SK-N-SH (cell line): ENCODE measurements around the gene RHOT2. TPM values are rescaled to one million over a fixed set of nuclear protein-coding genes. Genes with fewer than 3 reads are reported as not detected.

ENCODE experiments used
- CTCF ChIA-PET: fragments of 300-600, 350-600 bp; formaldehyde crosslinking; extraction: SDS; loops from one replicate; lab custom pipeline; 2021; lab: Yijun Ruan, JAX
- POLR2A ChIA-PET: fragments of 350-600 bp; sonication (Branson Sonifier 250); formaldehyde crosslinking; extraction: SDS; loops from one replicate; lab custom pipeline; 2020; ENCODE audit warnings: antibody characterized with exemption, inconsistent platforms; lab: Yijun Ruan, JAX
- DNase-seq: peaks from one replicate; pipeline ENCODE4 v3.0.0; 2012
- H2AFZ ChIP-seq: fragments of 200-600 bp; sonication (generic); 2 replicates; pipeline ENCODE4 v1.8.1; 2016; ENCODE audit warnings: antibody characterized with exemption, mild to moderate bottlenecking, low read depth
- H3F3A ChIP-seq: fragments of 200-600 bp; sonication (generic); replicated peaks from 2 replicates; pipeline ENCODE3; 2016; ENCODE audit warnings: antibody characterized with exemption, mild to moderate bottlenecking; ENCODE audit not compliant: insufficient read depth
- H3K27ac ChIP-seq, 2 experiments: fragments of 200-500 bp in 1 of 2; fragments of 200-600 bp in 1 of 2; sonication (Bioruptor generic) in 1 of 2; sonication (generic), shearing (Covaris generic) in 1 of 2; 2 replicates each; pipeline versions ENCODE4 v1.5.1 to v1.6.1; 2014 to 2016; ENCODE audit warnings: low read depth in 2 of 2, inconsistent platforms in 1 of 2, low read length in 1 of 2, mild to moderate bottlenecking in 1 of 2, mixed read lengths in 1 of 2
- H3K27me3 ChIP-seq: fragments of 200-600 bp; sonication (generic), shearing (Covaris generic); 2 replicates; pipeline ENCODE4 v1.6.1; 2016; ENCODE audit warnings: mixed run types; ENCODE audit not compliant: insufficient read depth
- H3K36me3 ChIP-seq, 2 experiments: fragments of 200-500 bp in 1 of 2; fragments of 200-600 bp in 1 of 2; sonication (Bioruptor generic) in 1 of 2; sonication (generic) in 1 of 2; replicated peaks in 1 of 2; 2 replicates each; pipeline versions ENCODE3 to v1.5.1; 2014 to 2016; ENCODE audit warnings: low read length in 1 of 2, mild to moderate bottlenecking in 1 of 2; ENCODE audit not compliant: insufficient read depth in 2 of 2, control insufficient read depth in 1 of 2
- H3K4me1 ChIP-seq, 2 experiments: fragments of 200-500 bp in 1 of 2; fragments of 200-600 bp in 1 of 2; sonication (Bioruptor generic) in 1 of 2; sonication (generic), shearing (Covaris generic) in 1 of 2; 2 replicates each; pipeline versions ENCODE4 v1.5.1 to v1.6.1; 2014 to 2016; ENCODE audit warnings: low read depth in 1 of 2, low read length in 1 of 2, mixed run types in 1 of 2; ENCODE audit not compliant: insufficient read depth in 2 of 2, control insufficient read depth in 1 of 2
- H3K4me2 ChIP-seq: fragments of 200-600 bp; sonication (generic), shearing (Covaris generic); 2 replicates; pipeline ENCODE4 v1.6.1; 2017; ENCODE audit warnings: mixed run types
- H3K4me3 ChIP-seq, 2 experiments: fragments of 200-500 bp in 1 of 2; fragments of 200-600 bp in 1 of 2; sonication (Bioruptor generic) in 1 of 2; sonication (generic), shearing (Covaris generic) in 1 of 2; 2 replicates each; pipeline versions ENCODE4 v1.5.1 to v1.8.1; 2014 to 2016; ENCODE audit warnings: low read depth in 2 of 2, inconsistent platforms in 1 of 2, low read length in 1 of 2, mild to moderate bottlenecking in 1 of 2, mixed read lengths in 1 of 2, moderate library complexity in 1 of 2
- H3K79me2 ChIP-seq: fragments of 200-600 bp; sonication (generic); 2 replicates; pipeline ENCODE4 v1.8.1; 2017; ENCODE audit warnings: mild to moderate bottlenecking; ENCODE audit not compliant: insufficient read depth
- H3K9ac ChIP-seq: fragments of 200-600 bp; sonication (generic); 2 replicates; pipeline ENCODE4 v1.6.1; 2017; ENCODE audit warnings: mixed run types
- H3K9me2 ChIP-seq: fragments of 200-600 bp; sonication (generic); 2 replicates; pipeline ENCODE4 v1.6.1; 2017; ENCODE audit warnings: mixed run types
- H3K9me3 ChIP-seq: fragments of 200-600 bp; sonication (generic); 2 replicates; pipeline ENCODE4 v1.6.1; 2017; ENCODE audit warnings: mixed run types, mild to moderate bottlenecking, moderate library complexity
- H4K20me1 ChIP-seq: fragments of 200-600 bp; sonication (generic); 2 replicates; pipeline ENCODE4 v1.6.1; 2017; ENCODE audit warnings: mild to moderate bottlenecking, mixed run types; ENCODE audit not compliant: insufficient read depth
- ELF1 ChIP-seq: IDR thresholded peaks from 2 replicates; pipeline ENCODE4 v1.4.0; 2012
- EP300 ChIP-seq, 2 experiments: IDR thresholded peaks; 2 replicates each; pipeline versions ENCODE4 v1.4.0 to v1.6.1; 2012; ENCODE audit warnings: borderline replicate concordance in 1 of 2, low read depth in 1 of 2, low read length in 1 of 2
- EZH2phosphoT487 ChIP-seq: fragments of 200-600 bp; sonication (generic); IDR thresholded peaks from 2 replicates; pipeline ENCODE4 v1.6.1; 2017; ENCODE audit warnings: low read depth, mixed run types, mild to moderate bottlenecking, antibody characterized with exemption, moderate library complexity, borderline replicate concordance
- FOSL2 ChIP-seq: IDR thresholded peaks from 2 replicates; pipeline ENCODE4 v1.4.0; 2012; ENCODE audit warnings: low read depth, mild to moderate bottlenecking, moderate library complexity, borderline replicate concordance
- FOXJ3 ChIP-seq: sonication (generic); formaldehyde crosslinking; IDR thresholded peaks from 2 replicates; pipeline ENCODE4 v1.5.1; 2020; ENCODE audit warnings: mild to moderate bottlenecking, missing genetic modification reagents
- FOXM1 ChIP-seq: IDR thresholded peaks from 2 replicates; pipeline ENCODE4 v1.4.0; 2012; ENCODE audit warnings: low read depth, mild to moderate bottlenecking
- IRF3 ChIP-seq: fragments of 150-350 bp; IDR thresholded peaks from 2 replicates; pipeline ENCODE4 v1.6.1; 2016; ENCODE audit warnings: mild to moderate bottlenecking, low read depth, low read length
- JUND ChIP-seq: IDR thresholded peaks from 2 replicates; pipeline ENCODE4 v1.4.0; 2012
- MEF2A ChIP-seq: IDR thresholded peaks from 2 replicates; pipeline ENCODE4 v1.4.0; 2012; ENCODE audit warnings: low read depth, borderline replicate concordance
- MXI1 ChIP-seq: IDR thresholded peaks from 2 replicates; pipeline ENCODE4 v1.6.1; 2012; ENCODE audit warnings: mild to moderate bottlenecking, low read depth, low read length, improper control_type of control experiment
- NFIC ChIP-seq: IDR thresholded peaks from 2 replicates; pipeline ENCODE4 v1.4.0; 2012; ENCODE audit warnings: borderline replicate concordance
- NRF1 ChIP-seq: IDR thresholded peaks from 2 replicates; pipeline ENCODE4 v1.6.1; 2012; ENCODE audit warnings: low read depth, mild to moderate bottlenecking, low read length
- PBX3 ChIP-seq: IDR thresholded peaks from 2 replicates; pipeline ENCODE4; 2012
- POLR2AphosphoS5 ChIP-seq: IDR thresholded peaks from 2 replicates; pipeline ENCODE4 v1.6.1; 2012; ENCODE audit warnings: low read depth, low read length
- RAD21 ChIP-seq: IDR thresholded peaks from 2 replicates; pipeline ENCODE4 v1.6.1; 2012; ENCODE audit warnings: mild to moderate bottlenecking, low read length
- REST ChIP-seq: IDR thresholded peaks from 2 replicates; pipeline ENCODE4 v1.6.1; 2012; ENCODE audit warnings: mild to moderate bottlenecking, low read depth, low read length, moderate library complexity
- SIN3A ChIP-seq: IDR thresholded peaks from 2 replicates; pipeline ENCODE4 v1.6.1; 2012; ENCODE audit warnings: low read depth, mild to moderate bottlenecking, low read length, moderate library complexity, borderline replicate concordance
- USF1 ChIP-seq: IDR thresholded peaks from 2 replicates; pipeline ENCODE4 v1.4.0; 2012; ENCODE audit warnings: low read depth, borderline replicate concordance
- YY1 ChIP-seq: IDR thresholded peaks from 2 replicates; pipeline ENCODE4 v1.4.0; 2012; ENCODE audit warnings: low read depth, mild to moderate bottlenecking
- ZBTB33 ChIP-seq: IDR thresholded peaks from 2 replicates; pipeline ENCODE4 v1.4.0; 2012; ENCODE audit warnings: low read depth, borderline replicate concordance
- WGBS: methylation state at CpG from one replicate; pipeline ENCODE4 v1.1.6; 2017; ENCODE audit warnings: low lambda C conversion rate; 5-methylcytosine and 5-hydroxymethylcytosine counted together
- polyA plus RNA-seq, 3 experiments: library from polyadenylated mRNA; depleted of rRNA; stranded (reverse); fragments of >200 nt; gene quantifications; 2 replicates each; pipeline ENCODE4 v1.2.3, GENCODE V29; 2012

RHOT2 gene
- polyA plus RNA-seq, 1 of the 3 experiments (the other 2 are of a cell fraction), result 229 TPM

GRCh38 chr16:694863-695354, 27.0 kb downstream of the RHOT2 start:
- no peaks in the 10 kb centered on the region for H3K27me3 ChIP-seq
- peaks cover 20% of the 10 kb centered on the region for H3F3A ChIP-seq
- no peak overlapping the region for H3K4me3 ChIP-seq
- no peaks in the 10 kb centered on the region for H3K4me1 ChIP-seq
- H3K9me3 ChIP-seq, result no peaks in the 10 kb centered on the region
- no peak overlapping the region for H2AFZ ChIP-seq
- POLR2A ChIA-PET, result no interaction called here
- peaks cover 12% of the 10 kb centered on the region for H4K20me1 ChIP-seq
- no peak overlapping the region for H3K9ac ChIP-seq
- no peaks in the 10 kb centered on the region for H3K9me2 ChIP-seq
- WGBS, result 89% methylated on average over 29 of the region's 37 CpGs
- CTCF ChIA-PET, result no interaction called here
- TF ChIP-seq ZBTB33, result no peak
- no peak for TF ChIP-seq FOSL2
- TF ChIP-seq REST, result no peak
- no peak for TF ChIP-seq MEF2A
- TF ChIP-seq RAD21, result no peak
- TF ChIP-seq JUND, result no peak
- no peak for TF ChIP-seq FOXJ3
- no peak for TF ChIP-seq POLR2AphosphoS5
- no peak for TF ChIP-seq EZH2phosphoT487
- no peak for TF ChIP-seq NFIC
- TF ChIP-seq ELF1, result no peak
- TF ChIP-seq FOXM1, result no peak
- TF ChIP-seq YY1, result no peak
- TF ChIP-seq, all 33 proteins: peak for 0
- no peak for DNase-seq
- H3K79me2 ChIP-seq, result peaks cover 19% of the 10 kb centered on the region
- no peak overlapping the region for H3K27ac ChIP-seq
- H3K36me3 ChIP-seq, result peaks cover 0 to 2% of the 10 kb centered on the region in 2 experiments
- no peak overlapping the region for H3K4me2 ChIP-seq

- peaks cover 18% of the 10 kb centered on the region for H4K20me1 ChIP-seq
- DNase-seq, result no peak
- H3K27ac ChIP-seq, result no peak overlapping the region
- H3K4me3 ChIP-seq, result no peak overlapping the region
- H3K9me3 ChIP-seq, result no peaks in the 10 kb centered on the region
- 78% methylated on average over 52 of the region's 71 CpGs for WGBS
- H3K27me3 ChIP-seq, result no peaks in the 10 kb centered on the region
- peaks cover 22% of the 10 kb centered on the region for H3K79me2 ChIP-seq
- H3F3A ChIP-seq, result peaks cover 20% of the 10 kb centered on the region
- CTCF ChIA-PET, result no interaction called here
- H3K9ac ChIP-seq, result no peak overlapping the region
- H3K4me1 ChIP-seq, result no peaks in the 10 kb centered on the region
- no peak overlapping the region for H2AFZ ChIP-seq
- no peak overlapping the region for H3K4me2 ChIP-seq
- POLR2A ChIA-PET, result no interaction called here
- peaks cover 0 to 2% of the 10 kb centered on the region in 2 experiments for H3K36me3 ChIP-seq
- no peaks in the 10 kb centered on the region for H3K9me2 ChIP-seq
- no peak for TF ChIP-seq NRF1
- no peak for TF ChIP-seq EZH2phosphoT487
- TF ChIP-seq PBX3, result no peak
- no peak for TF ChIP-seq IRF3
- TF ChIP-seq USF1, result no peak
- no peak for TF ChIP-seq FOXM1
- TF ChIP-seq EP300 (IDR thresholded peaks at IDR 0.05; ENCODE audit: borderline replicate concordance in 1 of 2, low read depth in 1 of 2, low read length in 1 of 2), result no peak
- TF ChIP-seq MXI1, result no peak
- TF ChIP-seq SIN3A, result no peak
- no peak for TF ChIP-seq JUND
- TF ChIP-seq NFIC, result no peak
Observed at GRCh38 chr16:695355-696089, 27.6 kb downstream of the RHOT2 start.
